Measurements from ENCODE around the gene TMEM222. TPM values are rescaled to one million over a fixed set of nuclear protein-coding genes. Genes with fewer than 3 reads are reported as not detected.
"Not testable (repeated sequence)": the region's sequence is repeated elsewhere in the genome, so short reads cannot be mapped to it uniquely, and the experiment has no call there.

TMEM222 gene
- total RNA-seq, 1 donor from 2014 or later: 50.0 TPM

- peaks cover 1% of the 10 kb centered on the region for H3K36me3 Mint-ChIP-seq (ENCODE audit: unreplicated experiment)
- H3K9me3 Mint-ChIP-seq (ENCODE audit: unreplicated experiment): peaks cover 4% of the 10 kb centered on the region
- no peak overlapping the region for H3K27ac Mint-ChIP-seq (ENCODE audit: unreplicated experiment)
- no peak for DNase-seq
- no peak overlapping the region for H3K4me3 Mint-ChIP-seq (ENCODE audit: unreplicated experiment)
- H3K27me3 Mint-ChIP-seq (ENCODE audit: unreplicated experiment): peaks cover 6% of the 10 kb centered on the region
- no peak for TF ChIP-seq CTCF (IDR thresholded peaks at IDR 0.05; ENCODE audit: partially characterized antibody, unreplicated experiment)
- peaks cover 8% of the 10 kb centered on the region for H3K4me1 Mint-ChIP-seq (ENCODE audit: low read depth, unreplicated experiment)
Observed at GRCh38 chr1:27285274-27285660, 36.7 kb upstream of the TMEM222 start.

GRCh38 chr1:27285821-27286220 is 36.1 kb upstream of the TMEM222 start:
- not testable (repeated sequence) for H3K4me1 Mint-ChIP-seq (ENCODE audit: low read depth, unreplicated experiment)

GRCh38 chr1:27289125-27289524 is 32.8 kb upstream of the TMEM222 start:
- H3K9me3 Mint-ChIP-seq (ENCODE audit: unreplicated experiment); H3K27ac Mint-ChIP-seq (ENCODE audit: unreplicated experiment); H3K4me3 Mint-ChIP-seq (ENCODE audit: unreplicated experiment); H3K4me1 Mint-ChIP-seq (ENCODE audit: low read depth, unreplicated experiment); H3K27me3 Mint-ChIP-seq (ENCODE audit: unreplicated experiment); DNase-seq; H3K36me3 Mint-ChIP-seq (ENCODE audit: unreplicated experiment): not testable (repeated sequence)

More at GRCh38 chr1:27285821-27286220, 36.1 kb upstream of the TMEM222 start:
- H3K9me3 Mint-ChIP-seq (ENCODE audit: unreplicated experiment); DNase-seq; H3K36me3 Mint-ChIP-seq (ENCODE audit: unreplicated experiment); H3K27ac Mint-ChIP-seq (ENCODE audit: unreplicated experiment); H3K27me3 Mint-ChIP-seq (ENCODE audit: unreplicated experiment); H3K4me3 Mint-ChIP-seq (ENCODE audit: unreplicated experiment): not testable (repeated sequence)

- Mint-ChIP-seq H3K36me3 (ENCODE audit: unreplicated experiment) (peaks cover 7% of the 10 kb centered on the region), H3K9me3 (ENCODE audit: unreplicated experiment) (peaks cover 6% of the 10 kb centered on the region), H3K27me3 (ENCODE audit: unreplicated experiment) (peaks cover 6% of the 10 kb centered on the region), H3K27ac (ENCODE audit: unreplicated experiment) (peak overlapping the region; percentile 80), H3K4me3 (ENCODE audit: unreplicated experiment) (peak overlapping the region; percentile 41), H3K4me1 (ENCODE audit: low read depth, unreplicated experiment) (peaks cover 8% of the 10 kb centered on the region)
- no peak for TF ChIP-seq CTCF (IDR thresholded peaks at IDR 0.05; ENCODE audit: partially characterized antibody, unreplicated experiment)
- DNase-seq: no peak
Observed at GRCh38 chr1:27290581-27290980, 31.4 kb upstream of the TMEM222 start.

GRCh38 chr1:27292106-27292505 is 29.9 kb upstream of the TMEM222 start:
- TF ChIP-seq CTCF (IDR thresholded peaks at IDR 0.05; ENCODE audit: partially characterized antibody, unreplicated experiment): no peak
- no peak overlapping the region for H3K4me3 Mint-ChIP-seq (ENCODE audit: unreplicated experiment)
- peaks cover 6% of the 10 kb centered on the region for H3K27me3 Mint-ChIP-seq (ENCODE audit: unreplicated experiment)
- H3K4me1 Mint-ChIP-seq (ENCODE audit: low read depth, unreplicated experiment): peaks cover 12% of the 10 kb centered on the region
- no peak for DNase-seq
- peaks cover 7% of the 10 kb centered on the region for H3K36me3 Mint-ChIP-seq (ENCODE audit: unreplicated experiment)
- H3K9me3 Mint-ChIP-seq (ENCODE audit: unreplicated experiment): peaks cover 7% of the 10 kb centered on the region
- H3K27ac Mint-ChIP-seq (ENCODE audit: unreplicated experiment): no peak overlapping the region

- no peak for TF ChIP-seq CTCF (IDR thresholded peaks at IDR 0.05; ENCODE audit: partially characterized antibody, unreplicated experiment)
- Mint-ChIP-seq H3K27ac (ENCODE audit: unreplicated experiment) (no peak overlapping the region), H3K27me3 (ENCODE audit: unreplicated experiment) (no peaks in the 10 kb centered on the region), H3K4me3 (ENCODE audit: unreplicated experiment) (no peak overlapping the region), H3K4me1 (ENCODE audit: low read depth, unreplicated experiment) (peaks cover 13% of the 10 kb centered on the region), H3K9me3 (ENCODE audit: unreplicated experiment) (peaks cover 7% of the 10 kb centered on the region), H3K36me3 (ENCODE audit: unreplicated experiment) (peaks cover 7% of the 10 kb centered on the region)
- DNase-seq: no peak
Observed at GRCh38 chr1:27293915-27294314, 28.0 kb upstream of the TMEM222 start.
